HepG2 (cell line): ENCODE measurements around the gene VKORC1. TPM values are rescaled to one million over a fixed set of nuclear protein-coding genes. Genes with fewer than 3 reads are reported as not detected.
A peak's percentile ranks its signal among the peaks of the same experiment; 100 is the strongest.

ENCODE experiments used
- AKAP8 ChIP-seq: sonication (generic); formaldehyde crosslinking; IDR thresholded peaks from 2 replicates; pipeline ENCODE4 v1.5.1; 2020; ENCODE audit warnings: mild to moderate bottlenecking, missing genetic modification reagents
- ARID2 ChIP-seq: sonication (generic); formaldehyde crosslinking; IDR thresholded peaks from 2 replicates; pipeline ENCODE4 v1.8.1; 2022; ENCODE audit warnings: mild to moderate bottlenecking, missing genetic modification reagents, borderline replicate concordance
- ATAD3A ChIP-seq: sonication (generic); formaldehyde crosslinking; IDR thresholded peaks from 2 replicates; pipeline ENCODE4 v1.4.0; 2020; ENCODE audit warnings: missing genetic modification reagents
- ATF7-NPFF ChIP-seq: sonication (generic); formaldehyde crosslinking; IDR thresholded peaks from 2 replicates; pipeline ENCODE4 v1.8.1; 2023; ENCODE audit warnings: mild to moderate bottlenecking, low read depth, missing genetic modification reagents, moderate library complexity
- HOXA3 ChIP-seq: sonication (generic); formaldehyde crosslinking; IDR thresholded peaks from 2 replicates; pipeline ENCODE4 v1.5.0; 2020; ENCODE audit warnings: missing genetic modification reagents
- KDM5A ChIP-seq: fragments of 200-600 bp; sonication (generic); IDR thresholded peaks from 2 replicates; pipeline ENCODE4 v1.7.0; 2018; ENCODE audit warnings: antibody characterized with exemption, mild to moderate bottlenecking, low read length, borderline replicate concordance
- MAFK ChIP-seq, 2 experiments: IDR thresholded peaks in 1 of 2; conservative IDR thresholded peaks in 1 of 2; 2 replicates each; pipeline ENCODE4 v1.6.1; 2011; ENCODE audit warnings: improper control_type of control experiment in 2 of 2, low read length in 2 of 2
- MIER2 ChIP-seq: IDR thresholded peaks from 2 replicates; pipeline ENCODE4 v1.6.1; 2016; ENCODE audit warnings: missing biosample characterization, missing genetic modification reagents
- NFIC ChIP-seq: IDR thresholded peaks from 2 replicates; pipeline ENCODE4 v1.6.1; 2012; ENCODE audit warnings: mild to moderate bottlenecking, low read length, inconsistent platforms
- NRL ChIP-seq: sonication (generic); formaldehyde crosslinking; IDR thresholded peaks from 2 replicates; pipeline ENCODE4 v1.5.0; 2020; ENCODE audit warnings: missing genetic modification reagents, mild to moderate bottlenecking, moderate library complexity, borderline replicate concordance
- PATZ1 ChIP-seq: sonication (generic); formaldehyde crosslinking; IDR thresholded peaks from 2 replicates; pipeline ENCODE4 v1.4.0; 2020; ENCODE audit warnings: missing genetic modification reagents
- POLR2A ChIP-seq, 2 experiments: IDR thresholded peaks; 2 replicates each; pipeline ENCODE4 v1.6.1; 2011; ENCODE audit warnings: low read depth in 2 of 2, low read length in 2 of 2, mild to moderate bottlenecking in 1 of 2, moderate library complexity in 1 of 2; ENCODE audit not compliant: insufficient read depth in 1 of 2
- RFX3 ChIP-seq: IDR thresholded peaks from 2 replicates; pipeline ENCODE4 v1.6.1; 2016; ENCODE audit warnings: missing biosample characterization, missing genetic modification reagents
- TOE1 ChIP-seq: sonication (generic); formaldehyde crosslinking; IDR thresholded peaks from 2 replicates; pipeline ENCODE4 v1.4.0; 2020; ENCODE audit warnings: mild to moderate bottlenecking, missing genetic modification reagents
- TSC22D2 ChIP-seq: sonication (generic); formaldehyde crosslinking; IDR thresholded peaks from 2 replicates; pipeline ENCODE4 v1.5.1; 2020; ENCODE audit warnings: missing genetic modification reagents, mild to moderate bottlenecking, borderline replicate concordance
- WIZ ChIP-seq: sonication (generic); formaldehyde crosslinking; IDR thresholded peaks from 2 replicates; pipeline ENCODE4 v1.5.1; 2020; ENCODE audit warnings: mild to moderate bottlenecking, missing genetic modification reagents
- ZFAT ChIP-seq: sonication (generic); formaldehyde crosslinking; conservative IDR thresholded peaks from 2 replicates; pipeline ENCODE4 v1.8.1; 2023; ENCODE audit warnings: missing genetic modification reagents, inconsistent platforms
- ZNF121 ChIP-seq: sonication (generic); formaldehyde crosslinking; IDR thresholded peaks from 2 replicates; pipeline ENCODE4 v1.5.0; 2020; ENCODE audit warnings: mild to moderate bottlenecking, missing genetic modification reagents
- ZNF326 ChIP-seq: sonication (generic); formaldehyde crosslinking; IDR thresholded peaks from 2 replicates; pipeline ENCODE4 v1.4.0; 2020; ENCODE audit warnings: missing genetic modification reagents, borderline replicate concordance
- ZNF350 ChIP-seq: sonication (generic); formaldehyde crosslinking; IDR thresholded peaks from 2 replicates; pipeline ENCODE4 v1.4.0; 2020; ENCODE audit warnings: mild to moderate bottlenecking, low read depth, missing genetic modification reagents, borderline replicate concordance
- ZNF556 ChIP-seq: sonication (generic); formaldehyde crosslinking; IDR thresholded peaks from 2 replicates; pipeline ENCODE4 v1.4.0; 2020; ENCODE audit warnings: mild to moderate bottlenecking, missing genetic modification reagents, borderline replicate concordance
- ZNF605 ChIP-seq: sonication (generic); formaldehyde crosslinking; IDR thresholded peaks from 2 replicates; pipeline ENCODE4 v1.8.0; 2022; ENCODE audit warnings: mild to moderate bottlenecking, missing genetic modification reagents
- ZNF644 ChIP-seq: IDR thresholded peaks from 2 replicates; pipeline ENCODE4 v1.6.1; 2016; ENCODE audit warnings: low read depth
- ZNF850 ChIP-seq: sonication (generic); formaldehyde crosslinking; conservative IDR thresholded peaks from 2 replicates; pipeline ENCODE4 v1.9.0; 2021; ENCODE audit warnings: mild to moderate bottlenecking, missing genetic modification reagents
- ZZZ3 ChIP-seq: sonication (generic); formaldehyde crosslinking; IDR thresholded peaks from 2 replicates; pipeline ENCODE4 v1.4.0; 2020; ENCODE audit warnings: missing genetic modification reagents, mild to moderate bottlenecking, borderline replicate concordance
- polyA plus RNA-seq, 8 experiments: library from polyadenylated mRNA; depleted of rRNA in 3 of 8; stranded (reverse) in 7 of 8; unstranded in 1 of 8; fragments of >200 nt; fragmentation: Illumina TruSeq in 4 of 8; extraction: Trizol in 4 of 8; gene quantifications; 2 replicates each; pipeline versions ENCODE4 v1.2.1 to v1.2.3, GENCODE V29; 2011 to 2016; ENCODE audit warnings: low read depth in 4 of 8, missing spikeins in 1 of 8, mixed read lengths in 1 of 8; ENCODE audit not compliant: insufficient read depth in 1 of 8
- total RNA-seq, 5 experiments: library from RNA; depleted of rRNA; stranded (reverse); fragments of >200 nt; fragmentation: Illumina TruSeq; extraction: Trizol; gene quantifications; 2 replicates each; pipeline ENCODE4 v1.2.3, GENCODE V29; 2016; ENCODE audit warnings: low read depth in 1 of 5
- TF ChIP-seq, protein P1 (sequence below): sonication (generic); formaldehyde crosslinking; IDR thresholded peaks from 2 replicates; pipeline ENCODE4 v1.4.0; 2020; ENCODE audit warnings: missing genetic modification reagents

VKORC1 gene
- total and polyA plus RNA-seq, 2 of the 13 experiments (the other 11 are each of a cell fraction or from before 2014, with no cell fraction given): 141 to 615 TPM

- TF ChIP-seq ZNF350 (peak; percentile 92), TOE1 (CRISPR knock-in tag) (peak; percentile 96), WIZ (CRISPR knock-in tag) (no peak), AKAP8 (CRISPR knock-in tag) (no peak; the same call in 1 of the 2 replicates), ZFAT (CRISPR knock-in tag) (no peak), POLR2A (IDR thresholded peaks at IDR 0.05; ENCODE audit: insufficient read depth in 1 of 2, low read depth in 2 of 2, low read length in 2 of 2) (peak; percentile 84 to 90), ZNF850 (CRISPR knock-in tag) (no peak), HOXA3 (CRISPR knock-in tag) (peak; percentile 98), KDM5A (peak; percentile 97), ZNF556 (CRISPR knock-in tag) (no peak), RFX3 (no peak; the same call in 1 of the 2 replicates), TSC22D2 (CRISPR knock-in tag) (peak; percentile 32; the same call in 1 of the 2 replicates), MAFK (conservative IDR thresholded peaks at IDR 0.05 in 1 of 2, IDR thresholded peaks at IDR 0.05 in 1 of 2; ENCODE audit: low read length in 2 of 2) (no peak), NFIC (peak; percentile 39; the same call in 1 of the 2 replicates), ZNF326 (CRISPR knock-in tag) (no peak), ZNF121 (CRISPR knock-in tag) (peak; percentile 44; the same call in 1 of the 2 replicates), ZZZ3 (CRISPR knock-in tag) (peak; percentile 84; the same call in 1 of the 2 replicates), NRL (CRISPR knock-in tag) (peak; percentile 78; the same call in 1 of the 2 replicates), ATF7-NPFF (CRISPR knock-in tag) (peak; percentile 78; the same call in 1 of the 2 replicates), MIER2 (CRISPR knock-in tag) (no peak; the same call in 1 of the 2 replicates), ATAD3A (no peak), ZNF605 (CRISPR knock-in tag) (peak; percentile 90), ZNF644 (CRISPR knock-in tag) (no peak), ARID2 (CRISPR knock-in tag) (peak; percentile 91), PATZ1 (peak; percentile 64)
- TF ChIP-seq, protein P1, sequence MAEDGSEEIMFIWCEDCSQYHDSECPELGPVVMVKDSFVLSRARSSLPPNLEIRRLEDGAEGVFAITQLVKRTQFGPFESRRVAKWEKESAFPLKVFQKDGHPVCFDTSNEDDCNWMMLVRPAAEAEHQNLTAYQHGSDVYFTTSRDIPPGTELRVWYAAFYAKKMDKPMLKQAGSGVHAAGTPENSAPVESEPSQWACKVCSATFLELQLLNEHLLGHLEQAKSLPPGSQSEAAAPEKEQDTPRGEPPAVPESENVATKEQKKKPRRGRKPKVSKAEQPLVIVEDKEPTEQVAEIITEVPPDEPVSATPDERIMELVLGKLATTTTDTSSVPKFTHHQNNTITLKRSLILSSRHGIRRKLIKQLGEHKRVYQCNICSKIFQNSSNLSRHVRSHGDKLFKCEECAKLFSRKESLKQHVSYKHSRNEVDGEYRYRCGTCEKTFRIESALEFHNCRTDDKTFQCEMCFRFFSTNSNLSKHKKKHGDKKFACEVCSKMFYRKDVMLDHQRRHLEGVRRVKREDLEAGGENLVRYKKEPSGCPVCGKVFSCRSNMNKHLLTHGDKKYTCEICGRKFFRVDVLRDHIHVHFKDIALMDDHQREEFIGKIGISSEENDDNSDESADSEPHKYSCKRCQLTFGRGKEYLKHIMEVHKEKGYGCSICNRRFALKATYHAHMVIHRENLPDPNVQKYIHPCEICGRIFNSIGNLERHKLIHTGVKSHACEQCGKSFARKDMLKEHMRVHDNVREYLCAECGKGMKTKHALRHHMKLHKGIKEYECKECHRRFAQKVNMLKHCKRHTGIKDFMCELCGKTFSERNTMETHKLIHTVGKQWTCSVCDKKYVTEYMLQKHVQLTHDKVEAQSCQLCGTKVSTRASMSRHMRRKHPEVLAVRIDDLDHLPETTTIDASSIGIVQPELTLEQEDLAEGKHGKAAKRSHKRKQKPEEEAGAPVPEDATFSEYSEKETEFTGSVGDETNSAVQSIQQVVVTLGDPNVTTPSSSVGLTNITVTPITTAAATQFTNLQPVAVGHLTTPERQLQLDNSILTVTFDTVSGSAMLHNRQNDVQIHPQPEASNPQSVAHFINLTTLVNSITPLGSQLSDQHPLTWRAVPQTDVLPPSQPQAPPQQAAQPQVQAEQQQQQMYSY (CRISPR knock-in tag): peak; percentile 77
Observed at GRCh38 chr16:31073970-31074813, 20.4 kb downstream of the VKORC1 start, which contains the start of the genes ZNF646 and ZNF668 (continued).
